Prostate gland (tissue), 2 donors: Measurements from ENCODE around the gene TOMM40L. TPM values are rescaled to one million over a fixed set of nuclear protein-coding genes. Genes with fewer than 3 reads are reported as not detected.

Experiments used
- DNase-seq: peaks from one replicate; pipeline ENCODE4 v3.0.0-alpha.2; 2019; ENCODE audit warnings: low spot score
- H3K27ac ChIP-seq, 2 donors: fragments of 200-600 bp; sonication (generic); 2 replicates each; pipeline ENCODE4 v1.5.1; 2017 to 2019
- H3K27me3 ChIP-seq: fragments of 200-600 bp; sonication (generic); replicated peaks from 2 replicates; pipeline ENCODE4 v1.5.1; 2019; ENCODE audit not compliant: insufficient read depth
- H3K36me3 ChIP-seq, 2 donors: fragments of 200-600 bp; sonication (generic); 1 replicate in 1 of 2; 2 replicates in 1 of 2; pipeline versions ENCODE4 v1.5.1 to v1.8.1; 2017 to 2019
- H3K4me1 ChIP-seq: fragments of 200-600 bp; sonication (generic); replicated peaks from 2 replicates; pipeline ENCODE4 v1.5.1; 2019
- H3K4me3 ChIP-seq, 2 donors: fragments of 200-600 bp; sonication (generic); 2 replicates each; pipeline ENCODE4 v1.5.1; 2017 to 2019
- H3K9me3 ChIP-seq: fragments of 200-600 bp; sonication (generic); 2 replicates; pipeline ENCODE4 v1.5.1; 2017
- CTCF ChIP-seq, 4 experiments: fragments of 200-600 bp in 2 of 4; fragments of 450-650 bp in 2 of 4; sonication (generic) in 2 of 4; IDR thresholded peaks; 1 replicate in 3 of 4; 2 replicates in 1 of 4; pipeline ENCODE4 v1.5.1; 2016 to 2019; ENCODE audit warnings: antibody characterized with exemption in 4 of 4, mild to moderate bottlenecking in 2 of 4, moderate library complexity in 2 of 4
- POLR2A ChIP-seq: fragments of 450-650 bp; IDR thresholded peaks from one replicate; pipeline ENCODE4 v1.6.1; 2016; ENCODE audit warnings: antibody characterized with exemption, mild to moderate bottlenecking
- POLR2AphosphoS5 ChIP-seq: sonication (generic); formaldehyde crosslinking; IDR thresholded peaks from one replicate; pipeline ENCODE4 v1.6.1; 2017; ENCODE audit warnings: antibody characterized with exemption
- WGBS: methylation state at CpG from one replicate; pipeline ENCODE4 v1.1.5; 2018; 5-methylcytosine and 5-hydroxymethylcytosine counted together
- intact Hi-C: fragments of 100-400 bp; cut with DNase I; formaldehyde crosslinking; loops from one replicate; pipeline ENCODE4 v1.14.2; 2022
- total RNA-seq, 2 donors: library from RNA; depleted of rRNA; stranded (reverse); fragments of >200 nt; gene quantifications; one replicate each; pipeline ENCODE4 v1.1.0, GENCODE V29; 2016

The TOMM40L gene
- total RNA-seq, 2 donors from 2014 or later = 7.5 to 15.6 TPM

GRCh38 chr1:161192476-161193465, 33.1 kb upstream of the TOMM40L start:
- H3K27me3 ChIP-seq = no peaks in the 10 kb centered on the region
- no peaks in the 10 kb centered on the region for H3K9me3 ChIP-seq
- no peak overlapping the region for H3K27ac ChIP-seq
- H3K36me3 ChIP-seq = no peaks in the 10 kb centered on the region
- intact Hi-C loops = no loop called here
- 61% methylated on average over 15 of the region's 15 CpGs for WGBS
- TF ChIP-seq POLR2AphosphoS5 = peak; percentile 50
- peak; percentile 45 to 80 (median 71) for TF ChIP-seq CTCF (IDR thresholded peaks at IDR 0.05)
- TF ChIP-seq POLR2A = no peak
- H3K4me1 ChIP-seq = no peaks in the 10 kb centered on the region
- peak; percentile 56 for DNase-seq
- no peak overlapping the region for H3K4me3 ChIP-seq

GRCh38 chr1:161193561-161194235, 32.2 kb upstream of the TOMM40L start:
- H3K27me3 ChIP-seq = no peaks in the 10 kb centered on the region
- H3K36me3 ChIP-seq = no peaks in the 10 kb centered on the region
- no peaks in the 10 kb centered on the region for H3K9me3 ChIP-seq
- H3K27ac ChIP-seq = no peak overlapping the region
- intact Hi-C loops = no loop called here
- no peak for TF ChIP-seq CTCF (IDR thresholded peaks at IDR 0.05)
- no peak for TF ChIP-seq POLR2AphosphoS5
- no peak for TF ChIP-seq POLR2A
- no peak for DNase-seq
- no peaks in the 10 kb centered on the region for H3K4me1 ChIP-seq
- H3K4me3 ChIP-seq = no peak overlapping the region
- WGBS = 81% methylated on average over 15 of the region's 21 CpGs

GRCh38 chr1:161195171-161195570, 30.7 kb upstream of the TOMM40L start:
- H3K36me3 ChIP-seq = no peaks in the 10 kb centered on the region
- intact Hi-C loops = no loop called here
- H3K9me3 ChIP-seq = no peaks in the 10 kb centered on the region
- DNase-seq = no peak
- TF ChIP-seq POLR2AphosphoS5 (no peak), CTCF (IDR thresholded peaks at IDR 0.05) (no peak), POLR2A (no peak)
- H3K27ac ChIP-seq = no peak overlapping the region
- no peaks in the 10 kb centered on the region for H3K27me3 ChIP-seq
- WGBS = 84% methylated on average over 4 of the region's 4 CpGs
- no peaks in the 10 kb centered on the region for H3K4me1 ChIP-seq
- no peak overlapping the region for H3K4me3 ChIP-seq

- intact Hi-C loops = no loop called here
- Histone ChIP-seq H3K4me1 (no peaks in the 10 kb centered on the region), H3K36me3 (no peaks in the 10 kb centered on the region), H3K4me3 (no peak overlapping the region), H3K27me3 (no peaks in the 10 kb centered on the region), H3K27ac (no peak overlapping the region), H3K9me3 (no peaks in the 10 kb centered on the region)
- TF ChIP-seq CTCF (IDR thresholded peaks at IDR 0.05) = no peak
- no peak for TF ChIP-seq POLR2A
- no peak for TF ChIP-seq POLR2AphosphoS5
- 98% methylated on average over 7 of the region's 7 CpGs for WGBS
- no peak for DNase-seq
These were observed 29.7 kb upstream of the TOMM40L start for GRCh38 chr1:161196111-161196510.
